RPMI7951 (cell line): ENCODE measurements around the gene ZNF718. TPM values are rescaled to one million over a fixed set of nuclear protein-coding genes. Genes with fewer than 3 reads are reported as not detected.
"Not testable (repeated sequence)": the region's sequence is repeated elsewhere in the genome, so short reads cannot be mapped to it uniquely, and the experiment has no call there.

Source experiments
- DNase-seq: peaks from one replicate; pipeline ENCODE4 v3.0.0-alpha.2; 2012; ENCODE audit warnings: low read depth
- total RNA-seq: library from RNA; depleted of rRNA; stranded (reverse); fragments of >200 nt; shearing (Covaris generic); gene quantifications from 2 replicates; pipeline ENCODE4 v1.2.3, GENCODE V29; 2014; rRNA removed

ZNF718 gene
- total RNA-seq: 3.6 and 4.2 TPM in 2 replicates

DNA sequence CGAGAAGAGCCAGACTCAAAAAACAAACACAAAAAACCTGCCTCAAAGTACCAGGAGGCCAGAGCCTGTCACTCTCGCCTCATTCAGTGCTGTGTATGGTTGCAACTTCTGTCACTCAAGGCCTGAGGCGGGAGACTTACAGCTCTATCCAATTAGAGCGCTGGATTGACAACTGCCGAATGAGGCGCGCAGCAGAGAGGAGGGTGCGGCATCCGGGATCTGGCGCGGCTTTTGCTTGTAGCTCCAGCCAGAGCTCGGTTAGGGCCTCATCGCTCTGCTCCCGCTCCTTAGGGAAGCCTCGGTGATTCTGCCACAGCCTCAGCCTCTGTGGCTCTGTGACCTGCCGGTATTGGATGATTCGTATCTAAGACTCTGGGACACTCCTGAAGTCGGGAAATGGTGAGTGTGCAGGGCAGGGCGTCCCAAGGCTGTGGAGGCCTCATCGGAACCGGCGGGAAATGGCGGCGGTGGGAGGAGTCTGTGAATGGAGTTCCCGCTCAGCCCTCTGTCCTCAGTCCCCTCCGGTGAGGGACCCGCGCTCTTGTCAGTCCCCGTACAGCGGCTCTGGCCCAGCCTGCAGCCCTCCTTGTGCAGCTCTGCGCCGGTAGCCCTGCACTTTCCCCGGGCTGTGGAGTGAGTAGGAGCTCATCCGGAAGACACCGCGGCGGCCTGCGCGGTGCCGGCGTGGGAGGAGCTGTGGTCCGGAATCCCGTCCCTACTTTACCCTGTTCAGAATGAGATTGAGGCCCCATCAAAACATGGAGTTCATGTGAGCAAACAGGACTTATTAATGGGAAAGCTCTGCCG, at the start of gene ZNF718:
TSS of gene ZNF718 (plus strand) at position 227 of the 807 bp plus-strand sequence. CDS start at position 397, 170 bp downstream.
- peak; percentile 96 for DNase-seq

DNA sequence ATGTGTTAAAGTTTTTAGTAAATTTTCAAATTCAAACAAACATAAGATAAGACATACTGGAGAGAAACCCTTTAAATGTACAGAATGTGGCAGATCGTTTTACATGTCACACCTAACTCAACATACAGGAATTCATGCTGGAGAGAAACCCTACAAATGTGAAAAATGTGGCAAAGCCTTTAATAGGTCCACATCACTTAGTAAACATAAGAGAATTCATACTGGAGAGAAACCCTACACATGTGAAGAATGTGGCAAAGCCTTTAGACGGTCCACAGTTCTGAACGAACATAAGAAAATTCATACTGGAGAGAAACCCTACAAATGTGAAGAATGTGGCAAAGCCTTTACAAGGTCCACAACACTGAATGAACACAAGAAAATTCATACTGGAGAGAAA, 38.4 kb upstream of the ZNF718 start:
- no peak for DNase-seq

DNA sequence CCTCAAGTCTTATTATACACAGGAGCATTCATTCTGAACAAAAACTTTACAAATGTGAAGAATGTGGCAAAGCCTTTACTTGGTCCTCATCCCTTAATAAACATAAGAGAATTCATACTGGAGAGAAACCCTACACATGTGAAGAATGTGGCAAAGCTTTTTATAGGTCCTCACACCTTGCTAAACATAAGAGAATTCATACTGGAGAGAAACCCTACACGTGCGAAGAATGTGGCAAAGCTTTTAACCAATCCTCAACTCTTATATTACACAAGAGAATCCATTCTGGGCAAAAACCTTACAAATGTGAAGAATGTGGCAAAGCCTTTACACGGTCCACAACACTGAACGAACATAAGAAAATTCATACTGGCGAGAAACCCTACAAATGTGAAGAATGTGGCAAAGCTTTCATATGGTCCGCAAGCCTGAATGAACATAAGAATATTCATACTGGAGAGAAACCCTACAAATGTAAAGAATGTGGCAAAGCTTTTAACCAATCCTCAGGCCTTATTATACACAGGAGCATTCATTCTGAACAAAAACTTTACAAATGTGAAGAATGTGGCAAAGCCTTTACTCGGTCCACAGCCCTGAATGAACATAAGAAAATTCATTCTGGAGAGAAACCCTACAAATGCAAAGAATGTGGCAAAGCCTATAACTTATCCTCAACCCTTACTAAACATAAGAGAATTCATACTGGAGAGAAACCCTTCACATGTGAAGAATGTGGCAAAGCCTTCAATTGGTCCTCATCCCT, 37.6 kb upstream of the ZNF718 start:
- not testable (repeated sequence) for DNase-seq

DNA sequence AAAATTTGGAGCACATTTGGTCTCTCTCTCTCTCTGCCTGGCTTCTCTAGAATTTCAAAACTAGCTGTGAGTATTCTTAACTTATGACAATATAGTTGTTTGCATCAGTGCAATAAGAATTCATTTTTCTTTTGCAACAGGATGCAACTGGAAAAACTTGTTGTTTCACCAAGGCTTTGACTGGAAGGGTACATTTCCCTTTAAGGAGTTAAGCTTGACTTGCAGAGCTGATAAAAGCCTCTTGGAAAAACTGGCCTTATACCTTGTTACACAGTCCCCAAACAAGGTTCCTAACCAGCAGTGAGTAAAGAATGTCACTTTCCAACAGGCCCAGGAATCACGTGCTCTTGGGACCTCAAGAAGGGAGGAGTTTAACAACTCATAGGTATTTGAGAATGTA, 25.9 kb upstream of the ZNF718 start:
- no peak for DNase-seq

DNA sequence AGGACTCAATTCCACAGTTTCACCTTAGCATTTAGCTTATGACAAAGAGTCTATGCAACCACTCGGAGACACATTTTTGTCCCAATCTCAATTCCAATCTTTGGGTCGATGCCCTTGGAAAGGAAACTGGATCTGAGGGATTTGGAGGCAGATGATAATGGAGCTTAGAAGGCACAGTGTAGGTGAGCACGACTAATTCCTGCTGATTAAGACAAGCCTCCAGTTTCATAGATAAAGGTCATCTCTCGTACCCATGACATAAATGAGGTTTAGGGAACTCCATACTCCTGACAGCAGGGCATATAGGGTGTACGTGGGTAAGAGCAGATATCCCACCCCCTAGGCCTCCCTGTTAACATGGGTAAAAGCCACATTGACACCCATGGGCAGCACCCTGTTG, 24.4 kb upstream of the ZNF718 start:
- no peak for DNase-seq

DNA sequence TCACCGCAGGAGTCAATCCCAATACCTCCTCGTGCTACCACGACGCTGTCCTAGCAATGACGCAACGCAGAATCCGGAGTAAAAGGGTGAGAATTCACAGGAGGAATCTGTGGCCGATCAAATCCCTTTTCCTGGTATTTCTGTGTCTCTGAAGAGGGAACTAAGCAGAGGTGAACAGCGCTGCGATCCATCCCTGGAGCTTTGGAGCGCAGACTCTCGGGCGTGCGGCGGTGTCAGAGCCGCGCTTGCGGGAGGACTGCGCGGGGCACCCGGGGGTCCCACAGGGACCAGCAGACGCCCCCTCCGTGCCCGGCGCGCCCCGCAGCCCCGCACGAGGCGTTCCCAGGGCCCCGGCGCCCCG, 17.2 kb upstream of the ZNF718 start:
- DNase-seq: no peak

DNA sequence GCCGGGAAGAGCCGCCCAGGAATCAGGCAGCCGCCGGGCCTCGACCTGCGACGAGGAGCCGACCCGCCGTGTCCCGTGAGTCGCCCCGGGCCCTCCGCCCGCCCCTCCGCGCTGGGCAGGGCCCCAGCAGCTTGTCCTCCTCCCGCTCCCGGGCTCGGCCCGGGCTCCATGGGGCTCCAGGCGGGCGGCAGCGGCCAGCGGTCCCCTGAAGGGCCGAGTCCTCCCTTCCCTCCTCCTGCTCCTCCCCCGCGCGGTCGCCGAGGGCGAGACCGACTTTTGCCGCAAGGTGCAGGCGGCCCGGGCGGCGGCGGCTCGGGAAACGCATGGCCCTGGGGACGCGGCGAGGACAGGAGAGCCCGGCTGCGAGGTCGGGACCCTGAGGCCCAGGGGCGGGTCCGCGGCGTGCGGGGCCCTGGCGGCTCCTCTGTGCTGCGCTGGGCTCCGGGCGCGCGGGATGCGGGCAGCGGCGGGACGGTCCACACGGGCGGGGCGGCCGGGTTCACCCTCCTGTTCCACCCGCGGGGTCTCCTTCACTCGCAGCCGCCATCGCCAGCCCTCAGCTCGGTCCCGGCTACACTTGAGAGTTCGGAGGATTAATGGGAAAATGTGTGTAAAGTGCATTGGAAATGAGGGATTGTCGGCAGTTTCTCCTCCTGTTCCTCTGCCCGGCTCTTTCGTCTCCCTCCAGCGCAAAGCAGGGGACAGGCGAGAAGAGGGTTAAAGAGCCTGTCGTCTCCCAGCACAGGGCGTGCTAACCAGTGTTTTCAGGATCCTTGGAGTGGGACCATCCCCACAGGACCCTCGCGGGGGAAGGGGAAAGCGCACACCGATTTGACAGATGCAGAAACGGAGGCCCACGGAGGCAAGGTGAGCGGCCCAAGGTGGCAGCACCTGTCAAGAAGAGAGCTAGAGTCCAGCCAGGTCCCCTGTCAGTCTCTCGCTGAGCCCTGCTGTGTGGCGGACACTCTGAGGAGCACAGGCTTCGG, 16.6 kb upstream of the ZNF718 start:
- no peak for DNase-seq

DNA sequence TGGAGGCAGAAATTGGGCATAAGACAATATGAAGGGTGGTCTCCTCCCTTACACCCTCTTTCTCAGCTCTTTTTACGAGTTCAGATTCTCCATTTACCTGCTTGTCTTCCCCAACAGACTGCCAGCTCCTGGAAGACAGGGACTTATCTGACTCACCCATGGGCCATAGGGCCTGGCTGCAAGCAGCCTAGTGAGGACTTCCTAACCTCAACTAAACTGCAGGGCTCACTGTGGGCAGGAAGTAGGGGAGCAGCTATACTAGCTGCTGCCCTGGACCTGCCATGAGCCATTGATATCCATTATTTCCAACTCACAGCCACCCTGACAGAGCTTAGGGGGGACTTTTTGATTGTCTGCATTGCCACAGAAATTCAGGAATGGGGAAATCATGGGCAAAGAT, 11.5 kb upstream of the ZNF718 start:
- DNase-seq: no peak

DNA sequence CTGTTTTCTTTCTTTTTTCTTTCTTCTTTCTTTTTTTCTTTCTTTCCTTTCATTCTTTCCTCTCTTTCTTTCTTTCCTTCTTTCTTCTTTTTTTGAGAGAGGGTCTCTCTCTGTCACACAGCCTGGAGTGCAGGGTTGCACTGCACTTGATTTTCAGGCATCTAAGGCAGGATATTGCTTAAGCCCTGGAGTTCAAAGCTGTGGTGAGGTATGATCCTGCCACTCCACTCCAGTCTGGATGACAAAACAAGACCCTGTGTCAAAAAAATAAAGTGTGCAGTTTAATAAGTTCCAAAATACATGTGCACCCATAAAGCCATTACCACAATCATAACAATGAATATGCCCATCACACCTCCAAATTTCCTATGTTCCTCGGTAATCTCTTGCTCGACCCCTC, 10.6 kb upstream of the ZNF718 start:
- no peak for DNase-seq

DNA sequence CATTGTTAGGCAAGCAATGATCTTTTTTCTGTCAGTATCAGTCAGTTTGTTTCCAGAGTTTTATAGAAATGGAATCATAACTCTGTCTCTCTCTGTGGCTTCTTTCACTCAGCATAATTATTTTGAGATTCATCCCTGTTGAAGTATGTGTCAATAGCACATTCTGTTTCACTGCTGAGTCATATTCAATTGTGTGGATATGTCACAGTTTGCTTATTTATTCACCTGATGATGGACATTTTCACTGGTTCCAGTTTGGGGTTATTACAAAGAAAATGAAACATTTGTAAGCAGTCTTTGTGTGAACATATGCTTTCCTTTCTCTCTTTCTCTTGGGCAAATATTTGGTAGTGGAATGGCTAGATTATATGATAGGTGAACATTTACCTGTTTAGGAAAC, 10.2 kb upstream of the ZNF718 start:
- DNase-seq: no peak

DNA sequence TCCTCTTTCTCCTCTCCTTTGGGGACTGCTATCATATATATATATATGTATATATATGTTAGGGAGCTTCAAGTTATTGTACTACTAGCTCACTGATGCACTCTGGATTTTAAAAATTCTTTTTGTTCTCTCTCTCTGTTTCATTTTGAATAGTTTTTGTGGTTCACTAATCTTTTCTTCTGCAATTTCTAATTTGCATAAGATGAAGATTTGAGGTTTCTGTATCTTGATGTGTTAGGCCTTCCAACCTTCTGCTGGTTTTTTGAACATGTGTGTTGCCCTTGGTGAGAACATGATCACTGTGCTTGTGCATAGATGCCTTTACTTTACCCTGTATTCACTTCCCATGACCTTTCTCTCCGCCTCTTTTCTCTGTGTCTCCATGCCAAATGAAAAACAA, 7.8 kb upstream of the ZNF718 start:
- DNase-seq: no peak

DNA sequence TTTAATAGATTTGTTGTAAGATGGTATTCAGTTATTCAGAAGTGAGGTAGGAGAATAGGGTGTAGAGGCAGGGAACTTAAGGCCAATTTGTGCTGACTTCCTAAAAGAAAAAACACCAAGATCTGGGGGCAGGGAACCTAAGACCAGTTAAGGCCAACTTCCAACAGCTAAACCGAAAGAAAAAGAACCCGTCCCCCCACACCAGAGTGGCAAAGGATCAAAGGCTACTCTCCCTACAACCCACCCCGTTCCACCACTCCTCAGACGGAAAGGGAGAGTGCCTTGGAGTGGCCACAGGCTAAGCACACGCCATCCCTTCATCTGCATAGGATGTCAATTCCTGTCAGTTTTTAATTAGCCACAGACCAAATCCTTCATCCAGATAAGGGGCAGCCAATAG, 3.7 kb upstream of the ZNF718 start:
- DNase-seq: no peak

DNA sequence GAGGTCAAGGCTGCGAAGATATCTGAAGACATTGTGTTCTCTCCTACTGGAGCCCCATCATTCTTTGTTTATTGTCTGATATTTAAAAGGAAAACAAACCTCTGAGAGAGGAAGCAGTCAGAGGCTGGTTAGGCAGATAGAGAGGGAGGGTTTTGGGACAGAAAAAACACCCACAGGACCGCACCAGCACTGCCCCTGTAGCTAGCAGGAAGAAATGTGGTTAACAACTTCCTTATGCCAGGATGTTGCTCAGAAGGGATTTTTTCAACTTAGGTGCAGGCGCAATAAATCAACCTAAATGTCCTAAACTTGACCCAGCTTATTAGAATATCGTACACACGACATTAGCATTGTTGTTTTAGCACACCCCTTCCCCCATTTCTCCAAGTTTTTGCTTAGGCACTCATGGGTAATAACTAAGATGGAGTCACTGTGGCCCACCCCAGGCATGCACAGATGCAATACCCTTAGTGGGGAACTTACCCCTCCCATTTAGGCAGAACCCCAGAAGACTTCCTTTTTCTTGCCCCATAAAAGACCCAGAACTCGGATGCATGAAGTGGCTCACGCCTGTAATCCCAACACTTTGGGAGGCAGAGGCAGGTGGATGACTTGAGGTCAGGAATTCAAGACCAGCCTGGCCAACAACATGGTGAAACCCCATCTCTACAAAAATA, 2.8 kb upstream of the ZNF718 start:
- DNase-seq: no peak

DNA sequence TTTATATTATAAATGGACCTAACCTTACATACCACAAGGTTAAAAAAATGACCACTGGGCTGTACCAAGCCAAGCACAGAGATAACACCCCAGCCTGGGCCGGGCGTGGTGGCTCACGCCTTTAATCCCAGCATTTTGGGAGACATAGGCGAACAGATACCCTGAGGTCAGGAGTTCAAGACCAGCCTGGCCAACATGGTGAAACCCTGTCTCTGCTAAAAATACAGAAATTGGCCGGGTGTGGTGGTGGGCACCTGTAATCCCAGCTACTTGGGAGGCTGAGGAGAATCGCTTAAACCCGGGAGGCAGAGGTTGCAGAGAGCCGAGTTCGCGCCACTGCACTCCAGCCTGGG, 403 bp upstream of the ZNF718 start:
- DNase-seq: not testable (repeated sequence)

DNA sequence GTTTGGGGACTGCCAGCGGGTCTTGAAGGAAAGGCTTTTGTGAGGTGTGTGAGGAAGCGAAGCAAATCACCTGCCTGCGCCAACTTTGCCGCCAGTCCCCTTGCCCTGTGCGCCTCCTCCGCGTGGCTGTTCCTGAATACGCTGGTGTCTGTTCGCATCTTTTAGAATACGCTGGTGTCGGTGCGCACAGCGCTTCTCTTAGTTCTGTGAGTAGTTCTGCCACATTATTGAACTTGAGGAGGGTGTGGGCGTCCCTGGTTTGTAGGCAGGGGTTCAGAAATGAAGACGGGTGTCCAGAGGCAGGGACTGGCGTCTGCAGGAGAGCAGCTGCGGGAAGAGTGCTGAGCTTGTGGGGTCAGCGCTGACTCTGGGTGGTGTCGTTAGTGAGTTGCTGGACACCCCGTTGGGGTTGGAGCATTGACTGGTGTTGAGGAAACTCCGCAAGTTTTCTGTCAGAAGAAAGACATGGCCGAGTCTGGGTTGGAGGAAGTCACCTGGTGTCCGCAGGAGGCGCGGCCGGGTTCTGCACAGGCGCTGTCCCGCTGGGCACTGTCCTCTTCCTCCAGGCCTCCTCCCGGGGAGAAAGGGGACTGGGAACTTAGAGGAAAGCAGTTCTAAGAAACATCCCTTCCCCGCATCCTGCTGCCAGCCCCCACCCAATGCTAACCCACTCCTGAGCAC, 930 bp downstream of the ZNF718 start:
- DNase-seq: peak; percentile 24

DNA sequence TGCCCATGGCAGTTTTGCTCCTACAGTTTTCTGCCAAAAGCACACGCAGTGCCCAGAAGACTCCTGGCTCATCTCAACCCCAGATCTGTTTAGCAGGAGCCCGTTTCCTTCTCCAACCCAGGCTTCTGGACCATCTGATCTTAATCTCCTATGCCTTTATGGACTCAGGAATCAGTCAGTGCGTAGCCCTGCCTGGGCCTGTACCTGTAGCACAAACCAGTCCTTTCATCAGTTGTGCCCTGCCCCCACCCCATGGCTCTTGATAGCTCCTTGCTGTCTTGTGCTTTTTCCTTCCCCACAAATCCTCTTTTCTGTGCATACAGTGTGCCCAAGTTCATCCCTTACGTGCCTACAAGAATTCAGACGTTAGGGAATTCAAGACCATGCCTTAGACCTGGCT, 1.5 kb downstream of the ZNF718 start:
- DNase-seq: no peak

DNA sequence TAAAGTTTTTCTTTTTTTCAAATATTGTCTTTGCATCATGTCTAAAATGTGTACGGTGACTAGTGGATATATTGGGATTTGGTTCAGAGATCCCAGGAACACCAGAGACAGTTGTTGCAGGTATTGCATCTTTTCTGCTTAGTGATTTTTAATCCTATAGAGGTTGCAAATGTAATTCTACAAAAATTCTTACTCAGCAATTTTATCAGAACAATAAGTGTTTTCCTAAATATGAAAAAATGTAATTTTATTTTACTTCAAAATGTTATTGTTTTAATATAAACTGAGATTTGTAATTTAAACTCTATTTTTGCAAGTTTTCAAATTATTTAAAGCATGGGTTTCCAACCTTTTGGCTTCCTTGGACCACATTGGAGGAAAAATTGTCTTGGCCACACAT, 8.2 kb downstream of the ZNF718 start:
- no peak for DNase-seq

DNA sequence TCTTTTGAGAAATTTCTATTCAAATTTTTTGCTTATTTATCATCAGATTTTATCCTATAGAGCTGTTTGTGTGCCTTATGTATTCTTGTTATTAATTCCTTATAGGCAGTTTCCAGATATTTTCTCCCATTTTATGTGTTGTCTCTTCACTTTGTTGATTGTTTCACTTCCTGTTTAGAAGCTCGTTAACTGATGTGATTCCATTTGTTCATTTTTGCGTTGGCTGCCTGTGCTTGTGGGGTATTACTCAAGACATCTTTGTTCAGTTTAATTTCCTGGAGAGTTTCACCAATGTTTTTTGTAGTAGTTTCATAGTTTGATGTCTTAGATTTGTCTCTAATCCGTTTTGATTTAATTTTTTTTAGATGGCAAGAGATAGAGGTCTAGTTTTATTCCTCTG, 14.6 kb downstream of the ZNF718 start:
- DNase-seq: no peak

DNA sequence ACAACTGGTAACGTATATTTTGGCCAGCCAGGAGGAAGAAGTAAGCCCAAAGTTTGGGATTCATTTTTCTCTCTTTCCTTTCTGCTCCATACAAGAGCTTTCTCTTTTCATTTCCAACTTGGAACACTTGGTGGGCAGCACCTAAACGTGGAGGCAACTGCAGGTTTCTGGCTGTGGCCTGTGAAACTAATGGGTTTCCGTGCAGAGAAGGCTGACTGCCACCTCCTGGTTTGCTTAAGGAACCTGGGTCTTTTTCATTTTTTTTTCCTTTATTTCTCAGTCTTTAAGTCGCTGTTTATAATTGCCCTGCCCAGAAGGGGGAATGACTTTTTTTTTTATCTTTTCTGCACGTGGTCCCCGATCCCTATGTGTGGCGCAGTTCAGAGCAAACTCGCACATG, 15.4 kb downstream of the ZNF718 start:
- no peak for DNase-seq

DNA sequence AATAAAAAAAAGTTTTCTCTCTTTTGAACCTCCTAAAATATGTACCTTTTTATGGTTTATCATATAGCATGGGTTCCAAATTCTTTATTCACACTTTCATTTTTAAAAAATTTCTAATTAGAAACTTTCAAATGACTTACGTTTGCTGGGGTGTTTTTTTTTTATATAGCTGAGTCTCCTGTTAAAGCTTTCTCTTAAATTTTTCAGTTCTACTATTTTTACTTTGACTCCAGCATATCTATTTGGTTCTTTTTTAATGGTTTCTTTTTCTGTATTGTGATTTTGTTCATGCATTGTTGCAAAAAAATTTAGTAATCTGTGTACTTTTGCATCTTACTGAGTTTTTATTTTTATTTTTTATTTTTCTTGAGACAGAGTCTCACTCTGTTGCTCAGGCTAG, 22.3 kb downstream of the ZNF718 start:
- no peak for DNase-seq

DNA sequence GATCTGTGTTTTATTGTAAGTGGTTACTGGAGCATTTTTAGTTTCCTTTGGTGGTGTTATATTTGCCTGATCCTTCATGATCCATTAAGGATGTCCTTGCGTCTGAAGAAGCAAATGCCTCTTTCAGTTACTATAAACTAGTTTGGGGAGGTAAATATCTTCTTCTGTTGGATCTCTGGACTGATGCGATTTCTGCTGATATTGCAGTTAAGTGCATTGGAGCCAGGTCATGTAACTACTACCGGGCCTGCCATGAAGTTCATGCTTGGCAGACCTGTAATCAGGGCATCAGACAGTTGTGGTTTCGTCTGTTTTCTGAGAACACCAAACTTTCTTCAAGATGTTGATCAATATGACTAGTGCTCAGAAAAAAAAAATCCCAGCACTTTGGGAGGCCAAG, 22.9 kb downstream of the ZNF718 start:
- DNase-seq: no peak
